Duodenal mucosa (tissue), 2 donors: ENCODE data around the gene C11orf97.
A peak's percentile ranks its signal among the peaks of the same experiment; 100 is the strongest.

Source experiments
- H3K27ac ChIP-seq: one replicate; pipeline ENCODE4 v1.7.0; 2013; ENCODE audit warnings: low read depth, low read length
- H3K27me3 ChIP-seq, 2 donors: one replicate each; pipeline ENCODE4 v1.7.0; 2013; ENCODE audit warnings: low read length in 2 of 2, control low read depth in 1 of 2; ENCODE audit not compliant: insufficient read depth in 2 of 2, control insufficient read depth in 1 of 2
- H3K36me3 ChIP-seq, 2 donors: one replicate each; pipeline ENCODE4 v1.7.0; 2013; ENCODE audit warnings: low read length in 2 of 2, control low read depth in 1 of 2; ENCODE audit not compliant: insufficient read depth in 2 of 2, control insufficient read depth in 1 of 2
- H3K4me1 ChIP-seq, 2 donors: one replicate each; pipeline ENCODE4 v1.7.0; 2013; ENCODE audit warnings: low read length in 2 of 2, control low read depth in 1 of 2; ENCODE audit not compliant: insufficient read depth in 2 of 2, control insufficient read depth in 1 of 2
- H3K4me3 ChIP-seq, 2 donors: one replicate each; pipeline ENCODE4 v1.7.0; 2013; ENCODE audit warnings: low read length in 2 of 2, low read depth in 1 of 2
- H3K9ac ChIP-seq, 2 donors: one replicate each; pipeline ENCODE4 v1.7.0; 2013; ENCODE audit warnings: low read length in 2 of 2, low read depth in 1 of 2
- H3K9me3 ChIP-seq, 2 donors: one replicate each; pipeline ENCODE4 v1.7.0; 2013; ENCODE audit warnings: low read length in 2 of 2, control low read depth in 1 of 2; ENCODE audit not compliant: control insufficient read depth in 1 of 2

C11orf97 gene

GRCh38 chr11:94524341-94524740 lies 12.1 kb downstream of the C11orf97 start:
- no peaks in the 10 kb centered on the region for H3K27me3 ChIP-seq
- no peak overlapping the region for H3K9ac ChIP-seq
- peaks cover 5 to 10% of the 10 kb centered on the region in 2 donors for H3K4me1 ChIP-seq
- H3K27ac ChIP-seq = no peak overlapping the region
- no peaks in the 10 kb centered on the region for H3K36me3 ChIP-seq
- no peaks in the 10 kb centered on the region for H3K9me3 ChIP-seq
- no peak overlapping the region for H3K4me3 ChIP-seq

GRCh38 chr11:94525546-94526324 lies 13.5 kb downstream of the C11orf97 start:
- Histone ChIP-seq H3K9me3 (no peaks in the 10 kb centered on the region), H3K9ac (no peak overlapping the region), H3K4me1 (peaks cover 5 to 7% of the 10 kb centered on the region in 2 donors), H3K27ac (no peak overlapping the region), H3K27me3 (no peaks in the 10 kb centered on the region), H3K36me3 (no peaks in the 10 kb centered on the region), H3K4me3 (no peak overlapping the region)

GRCh38 chr11:94526645-94527438 lies 14.6 kb downstream of the C11orf97 start:
- H3K9me3 ChIP-seq = no peaks in the 10 kb centered on the region
- H3K27me3 ChIP-seq = no peaks in the 10 kb centered on the region
- no peak overlapping the region for H3K27ac ChIP-seq
- H3K4me1 ChIP-seq = peaks cover 5 to 7% of the 10 kb centered on the region in 2 donors
- no peak overlapping the region for H3K4me3 ChIP-seq
- H3K9ac ChIP-seq = no peak overlapping the region
- H3K36me3 ChIP-seq = no peaks in the 10 kb centered on the region

- Histone ChIP-seq H3K27me3 (no peaks in the 10 kb centered on the region), H3K9me3 (no peaks in the 10 kb centered on the region), H3K27ac (no peak overlapping the region), H3K36me3 (no peaks in the 10 kb centered on the region), H3K4me1 (peaks cover 5 to 9% of the 10 kb centered on the region in 2 donors), H3K4me3 (no peak overlapping the region), H3K9ac (no peak overlapping the region)
Observed at GRCh38 chr11:94528551-94528950, 16.3 kb downstream of the C11orf97 start.

- no peak overlapping the region for H3K4me3 ChIP-seq
- H3K27ac ChIP-seq = no peak overlapping the region
- H3K36me3 ChIP-seq = no peaks in the 10 kb centered on the region
- no peak overlapping the region for H3K9ac ChIP-seq
- H3K4me1 ChIP-seq = peaks cover 6 to 18% of the 10 kb centered on the region in 2 donors
- no peaks in the 10 kb centered on the region for H3K9me3 ChIP-seq
- no peaks in the 10 kb centered on the region for H3K27me3 ChIP-seq
Observed at GRCh38 chr11:94532211-94532610, 19.9 kb downstream of the C11orf97 start.

- no peak overlapping the region for H3K9ac ChIP-seq
- H3K27me3 ChIP-seq = no peaks in the 10 kb centered on the region
- H3K9me3 ChIP-seq = no peaks in the 10 kb centered on the region
- no peak overlapping the region for H3K4me3 ChIP-seq
- H3K36me3 ChIP-seq = no peaks in the 10 kb centered on the region
- H3K4me1 ChIP-seq = peaks cover 13 to 25% of the 10 kb centered on the region in 2 donors
- no peak overlapping the region for H3K27ac ChIP-seq
Observed at GRCh38 chr11:94533206-94533605, 20.9 kb downstream of the C11orf97 start.

GRCh38 chr11:94533696-94534630 lies 21.7 kb downstream of the C11orf97 start:
- Histone ChIP-seq H3K36me3 (no peaks in the 10 kb centered on the region), H3K4me1 (peaks cover 16 to 25% of the 10 kb centered on the region in 2 donors), H3K4me3 (no peak overlapping the region), H3K9me3 (no peaks in the 10 kb centered on the region), H3K27ac (no peak overlapping the region), H3K9ac (no peak overlapping the region), H3K27me3 (no peaks in the 10 kb centered on the region)

GRCh38 chr11:94536386-94536785 lies 24.1 kb downstream of the C11orf97 start:
- H3K9ac ChIP-seq = no peak overlapping the region
- peak overlapping the region in 1 of 2 donors; percentile 4 for H3K4me3 ChIP-seq
- no peaks in the 10 kb centered on the region for H3K9me3 ChIP-seq
- H3K27me3 ChIP-seq = no peaks in the 10 kb centered on the region
- H3K27ac ChIP-seq = no peak overlapping the region
- no peaks in the 10 kb centered on the region for H3K36me3 ChIP-seq
- peaks cover 25 to 32% of the 10 kb centered on the region in 2 donors for H3K4me1 ChIP-seq

- H3K27me3 ChIP-seq = no peaks in the 10 kb centered on the region
- no peak overlapping the region for H3K27ac ChIP-seq
- H3K9ac ChIP-seq = no peak overlapping the region
Observed at GRCh38 chr11:94537031-94537600, 24.9 kb downstream of the C11orf97 start.

More at GRCh38 chr11:94537031-94537600, 24.9 kb downstream of the C11orf97 start:
- Histone ChIP-seq H3K4me3 (no peak overlapping the region), H3K36me3 (no peaks in the 10 kb centered on the region), H3K9me3 (no peaks in the 10 kb centered on the region), H3K4me1 (peaks cover 28 to 32% of the 10 kb centered on the region in 2 donors)
